ENCODE data around the gene AKT2.

Gene AKT2

DNA sequence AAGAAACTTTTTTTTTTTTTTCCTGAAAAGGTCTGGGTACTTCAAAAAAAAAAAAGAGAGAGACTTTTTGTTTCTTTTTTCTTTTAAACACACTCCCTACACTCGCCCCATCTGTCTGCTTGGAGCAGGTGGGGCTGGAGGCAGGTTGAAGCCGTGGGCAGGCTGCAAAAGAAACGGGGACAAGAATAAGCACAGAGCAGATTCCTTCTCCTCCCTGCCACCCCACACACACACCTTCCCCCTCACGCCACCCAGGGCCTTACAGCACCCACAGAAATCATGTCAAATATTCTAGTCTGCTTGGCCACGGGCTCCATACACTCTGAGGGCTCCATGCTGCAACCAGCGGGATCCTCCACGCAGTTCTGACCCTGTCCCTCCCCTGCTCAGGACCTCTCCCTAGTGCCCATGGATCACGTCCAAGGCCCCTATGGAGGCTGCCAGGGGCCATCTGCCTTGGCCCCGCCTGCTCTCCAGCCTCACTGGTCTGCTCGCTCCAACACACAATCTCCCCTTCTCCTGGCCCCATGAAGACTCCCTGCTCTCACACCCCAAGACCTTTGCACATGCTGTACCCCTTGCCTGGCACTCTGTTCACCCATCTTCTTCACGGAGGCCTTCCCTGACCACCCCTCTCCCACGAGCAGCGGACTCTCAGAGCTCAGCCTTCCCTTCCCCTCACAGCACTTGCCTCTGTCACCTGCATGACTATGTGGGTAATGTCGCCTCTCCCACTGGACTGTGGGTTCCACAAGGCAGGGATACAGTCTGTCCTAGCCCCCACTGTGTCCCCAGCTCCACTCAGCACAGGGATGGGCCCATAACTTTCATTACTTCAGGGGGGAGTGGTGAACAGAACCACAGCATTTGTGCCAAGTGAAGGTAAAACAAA lies 11.4 kb downstream of the AKT2 start:
- DNase-seq = no peak
- Histone ChIP-seq H3K9ac (ENCODE audit: low read length) (no peak overlapping the region), H3K4me2 (ENCODE audit: low read depth, low read length) (no peak overlapping the region), H3K4me3 (ENCODE audit: low read length) (no peak overlapping the region), H3K27ac (ENCODE audit: low read length) (no peak overlapping the region), H3K4me1 (ENCODE audit: low read length) (no peaks in the 10 kb centered on the region), H3K9me3 (replicated peaks; ENCODE audit: insufficient read depth, low read length) (no peaks in the 10 kb centered on the region), H3K36me3 (replicated peaks; ENCODE audit: insufficient read depth, low read length) (no peaks in the 10 kb centered on the region), H3K27me3 (replicated peaks; ENCODE audit: insufficient read depth, low read length) (no peaks in the 10 kb centered on the region), H3F3A (ENCODE audit: insufficient read depth, low read length) (no peaks in the 10 kb centered on the region), H3K79me2 (ENCODE audit: low read length) (peaks cover 92% of the 10 kb centered on the region), H2AFZ (ENCODE audit: low read length) (no peak overlapping the region), H3K9me2 (replicated peaks; ENCODE audit: insufficient read depth, low read length) (no peaks in the 10 kb centered on the region), H4K20me1 (ENCODE audit: insufficient read depth, low read length) (0 out of 2 replicates have a peak, but pooled peaks cover 6% of the 10 kb centered on the region)
- TF ChIP-seq EZH2phosphoT487 (IDR thresholded peaks at IDR 0.05; ENCODE audit: low read length) (no peak), EZH2 (optimal IDR thresholded peaks at IDR 0.05; ENCODE audit: low read depth, low read length) (no peak)
- TF ChIP-seq, protein P1, sequence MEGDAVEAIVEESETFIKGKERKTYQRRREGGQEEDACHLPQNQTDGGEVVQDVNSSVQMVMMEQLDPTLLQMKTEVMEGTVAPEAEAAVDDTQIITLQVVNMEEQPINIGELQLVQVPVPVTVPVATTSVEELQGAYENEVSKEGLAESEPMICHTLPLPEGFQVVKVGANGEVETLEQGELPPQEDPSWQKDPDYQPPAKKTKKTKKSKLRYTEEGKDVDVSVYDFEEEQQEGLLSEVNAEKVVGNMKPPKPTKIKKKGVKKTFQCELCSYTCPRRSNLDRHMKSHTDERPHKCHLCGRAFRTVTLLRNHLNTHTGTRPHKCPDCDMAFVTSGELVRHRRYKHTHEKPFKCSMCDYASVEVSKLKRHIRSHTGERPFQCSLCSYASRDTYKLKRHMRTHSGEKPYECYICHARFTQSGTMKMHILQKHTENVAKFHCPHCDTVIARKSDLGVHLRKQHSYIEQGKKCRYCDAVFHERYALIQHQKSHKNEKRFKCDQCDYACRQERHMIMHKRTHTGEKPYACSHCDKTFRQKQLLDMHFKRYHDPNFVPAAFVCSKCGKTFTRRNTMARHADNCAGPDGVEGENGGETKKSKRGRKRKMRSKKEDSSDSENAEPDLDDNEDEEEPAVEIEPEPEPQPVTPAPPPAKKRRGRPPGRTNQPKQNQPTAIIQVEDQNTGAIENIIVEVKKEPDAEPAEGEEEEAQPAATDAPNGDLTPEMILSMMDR (IDR thresholded peaks at IDR 0.05; ENCODE audit: low read length) = no peak

DNA sequence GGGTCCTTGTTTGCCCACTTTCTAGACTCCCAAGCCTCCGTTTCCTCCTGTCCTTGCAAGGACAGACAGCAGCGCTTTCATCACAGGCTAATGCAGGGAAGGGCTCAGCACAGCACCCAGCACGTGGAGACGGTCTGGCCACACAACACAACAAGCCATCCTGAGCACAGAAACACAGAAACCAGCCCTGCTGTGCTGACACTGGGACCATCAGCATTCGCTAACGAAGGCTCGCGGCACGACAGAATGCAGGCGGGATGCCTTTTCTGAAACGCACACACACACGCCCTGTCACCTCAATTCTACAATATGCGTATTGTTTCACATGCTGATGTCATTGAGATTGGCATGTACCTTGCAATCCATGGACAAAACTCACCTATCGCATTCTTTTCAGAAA lies 12.9 kb downstream of the AKT2 start:
- Histone ChIP-seq H3K27me3 (replicated peaks; ENCODE audit: insufficient read depth, low read length) (no peaks in the 10 kb centered on the region), H3K79me2 (ENCODE audit: low read length) (peaks cover 92% of the 10 kb centered on the region), H4K20me1 (ENCODE audit: insufficient read depth, low read length) (no peaks in the 10 kb centered on the region), H2AFZ (ENCODE audit: low read length) (no peak overlapping the region), H3K27ac (ENCODE audit: low read length) (no peak overlapping the region), H3K9ac (ENCODE audit: low read length) (no peak overlapping the region), H3K4me1 (ENCODE audit: low read length) (no peaks in the 10 kb centered on the region), H3K9me3 (replicated peaks; ENCODE audit: insufficient read depth, low read length) (no peaks in the 10 kb centered on the region), H3F3A (ENCODE audit: insufficient read depth, low read length) (no peaks in the 10 kb centered on the region), H3K36me3 (replicated peaks; ENCODE audit: insufficient read depth, low read length) (no peaks in the 10 kb centered on the region), H3K9me2 (replicated peaks; ENCODE audit: insufficient read depth, low read length) (no peaks in the 10 kb centered on the region), H3K4me2 (ENCODE audit: low read depth, low read length) (no peak overlapping the region), H3K4me3 (ENCODE audit: low read length) (no peak overlapping the region)
- TF ChIP-seq, protein P1 (IDR thresholded peaks at IDR 0.05; ENCODE audit: low read length) = no peak
- TF ChIP-seq EZH2 (optimal IDR thresholded peaks at IDR 0.05; ENCODE audit: low read depth, low read length) (no peak), EZH2phosphoT487 (IDR thresholded peaks at IDR 0.05; ENCODE audit: low read length) (no peak)
- no peak for DNase-seq

DNA sequence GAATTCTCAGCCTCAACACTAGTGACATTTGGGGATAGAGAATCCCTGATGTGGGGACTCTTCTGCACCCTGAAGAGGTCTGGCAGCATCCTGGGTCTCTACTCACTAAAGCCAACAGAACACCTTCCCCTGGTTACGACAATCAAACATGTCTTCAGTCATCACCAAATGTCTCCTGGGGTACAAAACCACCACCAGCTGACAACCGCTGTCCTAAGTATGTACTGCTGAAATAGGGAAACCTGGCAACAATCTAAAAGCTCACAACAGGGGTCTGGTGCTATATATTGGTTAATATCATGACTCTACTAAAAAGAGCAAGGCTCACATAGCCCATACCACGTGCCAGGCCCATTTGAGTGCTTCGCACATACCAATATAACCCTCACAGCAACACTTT lies 13.4 kb downstream of the AKT2 start:
- no peaks in the 10 kb centered on the region for H3K4me1 ChIP-seq (ENCODE audit: low read length)
- peaks cover 92% of the 10 kb centered on the region for H3K79me2 ChIP-seq (ENCODE audit: low read length)
- no peak overlapping the region for H3K27ac ChIP-seq (ENCODE audit: low read length)
- H2AFZ ChIP-seq (ENCODE audit: low read length) = no peak overlapping the region
- H3K9me3 ChIP-seq (replicated peaks; ENCODE audit: insufficient read depth, low read length) = no peaks in the 10 kb centered on the region
- H4K20me1 ChIP-seq (ENCODE audit: insufficient read depth, low read length) = no peaks in the 10 kb centered on the region
- no peaks in the 10 kb centered on the region for H3K36me3 ChIP-seq (replicated peaks; ENCODE audit: insufficient read depth, low read length)
- no peak overlapping the region for H3K9ac ChIP-seq (ENCODE audit: low read length)
- H3K4me2 ChIP-seq (ENCODE audit: low read depth, low read length) = no peak overlapping the region
- H3K27me3 ChIP-seq (replicated peaks; ENCODE audit: insufficient read depth, low read length) = no peaks in the 10 kb centered on the region
- no peaks in the 10 kb centered on the region for H3K9me2 ChIP-seq (replicated peaks; ENCODE audit: insufficient read depth, low read length)
- H3K4me3 ChIP-seq (ENCODE audit: low read length) = no peak overlapping the region
- H3F3A ChIP-seq (ENCODE audit: insufficient read depth, low read length) = no peaks in the 10 kb centered on the region
- TF ChIP-seq EZH2phosphoT487 (IDR thresholded peaks at IDR 0.05; ENCODE audit: low read length) (no peak), EZH2 (optimal IDR thresholded peaks at IDR 0.05; ENCODE audit: low read depth, low read length) (no peak)
- TF ChIP-seq, protein P1 (IDR thresholded peaks at IDR 0.05; ENCODE audit: low read length) = no peak
- DNase-seq = no peak

All from MM.1S (cell line).